HUDEP-2 (cell line): ENCODE data around the gene EXD3.
"Not testable (repeated sequence)": the region's sequence is repeated elsewhere in the genome, so short reads cannot be mapped to it uniquely, and the experiment has no call there.

ENCODE experiments used
- DNase-seq, 76 experiments: peaks; one replicate each; lab custom pipeline; 2025; ENCODE audit not compliant: unreplicated experiment in 76 of 76; lab: John Stamatoyannopoulos, UW

Gene EXD3

DNA sequence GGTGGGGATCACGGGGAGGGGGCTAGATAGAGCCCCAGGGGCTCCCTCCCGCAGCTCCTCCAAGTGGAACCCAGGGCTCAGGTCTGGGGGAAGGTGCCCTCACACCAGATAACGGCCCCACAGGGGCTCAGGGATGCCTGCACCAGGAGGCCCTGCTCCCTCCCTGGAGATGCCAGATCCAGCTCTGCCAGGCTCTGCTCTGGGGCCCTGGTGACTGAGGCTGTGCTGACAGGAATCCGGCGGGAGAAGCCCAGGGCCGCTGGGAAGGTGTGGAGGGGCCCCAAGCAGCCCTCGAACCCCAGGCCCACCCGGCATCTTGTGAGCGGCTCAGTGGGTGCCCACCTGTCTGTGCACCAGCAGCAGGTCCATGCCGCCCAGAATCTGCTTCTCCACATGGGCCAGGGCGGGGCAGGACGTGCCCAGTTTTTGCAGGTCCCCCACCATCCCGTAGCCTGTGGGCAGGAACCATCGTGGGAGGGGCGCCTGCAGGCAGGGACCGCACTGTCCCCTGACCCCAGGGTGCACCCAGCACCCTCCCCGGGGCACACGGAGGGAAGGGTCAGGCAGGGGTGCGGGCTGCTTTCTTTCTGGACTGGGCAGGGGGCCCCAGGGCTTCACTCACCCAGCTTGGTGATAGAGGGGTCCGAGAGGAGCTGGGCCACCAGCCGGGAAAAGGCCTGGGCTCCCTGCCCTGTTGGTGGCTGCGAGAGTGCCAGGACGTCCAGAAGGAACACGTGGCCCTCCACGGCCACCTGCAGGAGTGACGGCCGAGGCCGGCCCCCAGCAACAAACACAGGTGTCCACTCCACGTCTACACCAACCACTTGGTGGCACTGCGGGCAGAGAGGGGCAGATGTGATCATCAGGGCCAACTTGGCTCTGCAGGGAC is 72.0 kb downstream of the EXD3 start:
- no peak for DNase-seq

DNA sequence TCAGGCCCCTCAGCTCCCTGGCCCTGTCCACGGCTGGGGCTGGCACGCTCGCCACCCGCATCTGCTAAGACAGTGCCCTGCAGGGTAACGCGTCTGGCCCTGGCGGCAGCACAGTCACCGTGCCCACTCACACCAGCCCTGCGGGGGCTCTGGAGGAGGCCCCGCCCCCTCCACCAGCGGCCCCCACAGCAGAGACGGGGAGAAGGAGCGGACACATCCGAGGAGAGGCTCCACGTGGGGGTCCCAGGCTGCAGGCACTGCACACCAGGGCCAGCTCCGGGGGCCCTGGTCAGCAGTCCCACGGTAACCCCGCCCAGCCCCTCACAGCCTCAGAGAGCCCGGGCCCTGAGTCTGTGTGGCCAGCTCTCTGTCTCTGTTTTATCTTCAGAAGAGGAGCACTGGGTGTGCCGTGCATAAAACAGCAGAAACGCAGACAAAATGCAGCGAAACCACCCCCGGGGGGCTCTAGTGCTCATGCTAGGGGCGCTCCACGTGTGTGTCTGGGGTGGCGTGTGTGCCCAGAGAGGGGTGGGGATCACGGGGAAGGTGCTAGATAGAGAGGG is 73.4 kb downstream of the EXD3 start:
- no peak for DNase-seq

DNA sequence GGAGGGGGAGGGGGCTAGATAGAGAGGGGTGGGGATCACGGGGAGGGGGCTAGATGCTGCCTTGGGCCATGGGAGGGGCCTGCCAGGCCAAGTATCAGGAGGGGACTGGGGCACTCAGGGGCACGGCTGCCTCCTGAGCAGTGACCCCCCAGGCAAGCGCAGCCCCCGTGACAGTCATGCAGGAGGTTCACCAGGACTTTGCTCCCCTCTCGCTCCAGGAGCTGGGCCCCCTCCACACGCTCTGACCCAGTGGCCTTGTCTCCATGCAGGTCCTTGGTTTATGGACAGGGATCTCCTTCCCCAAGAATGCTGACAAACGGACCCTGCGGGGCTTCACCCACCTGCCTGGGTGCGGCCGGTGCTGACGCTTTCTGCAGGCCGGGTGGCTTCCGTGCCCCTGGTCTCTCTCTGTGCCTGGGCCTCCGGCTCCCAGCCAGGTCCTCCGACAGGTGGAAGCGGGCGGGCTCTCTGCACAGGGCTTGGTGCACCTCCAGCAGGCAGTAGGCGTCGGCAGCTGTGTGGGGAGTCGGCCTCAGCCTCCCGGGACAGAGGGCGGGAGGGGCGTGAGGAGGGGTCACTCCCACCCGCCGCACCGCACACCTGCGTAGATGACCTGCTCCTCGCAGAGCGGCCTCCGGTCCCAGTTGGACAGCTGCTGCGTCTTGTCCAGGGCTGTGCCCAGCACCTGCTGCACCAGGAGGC is 74.0 kb downstream of the EXD3 start:
- DNase-seq, result no peak

DNA sequence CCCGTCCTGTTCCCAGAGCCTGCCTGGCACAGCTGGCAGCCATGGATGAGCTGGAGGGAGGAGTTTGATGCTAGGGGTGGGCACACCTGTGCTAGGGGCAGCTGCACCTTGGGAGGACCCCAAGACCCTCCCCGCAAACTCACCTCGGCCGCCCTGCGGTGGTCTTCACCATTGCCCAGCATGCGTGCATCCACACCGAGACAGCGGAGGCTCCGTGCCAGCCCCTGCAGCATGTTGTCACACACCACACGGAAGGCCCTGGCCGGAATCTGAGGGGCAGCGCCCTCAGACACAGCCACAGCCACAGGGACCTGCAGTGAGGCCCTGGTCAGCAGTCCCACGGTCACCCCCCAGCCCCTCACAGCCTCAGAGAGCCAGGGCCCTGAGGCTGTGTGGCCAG is 75.0 kb downstream of the EXD3 start:
- DNase-seq, result no peak

DNA sequence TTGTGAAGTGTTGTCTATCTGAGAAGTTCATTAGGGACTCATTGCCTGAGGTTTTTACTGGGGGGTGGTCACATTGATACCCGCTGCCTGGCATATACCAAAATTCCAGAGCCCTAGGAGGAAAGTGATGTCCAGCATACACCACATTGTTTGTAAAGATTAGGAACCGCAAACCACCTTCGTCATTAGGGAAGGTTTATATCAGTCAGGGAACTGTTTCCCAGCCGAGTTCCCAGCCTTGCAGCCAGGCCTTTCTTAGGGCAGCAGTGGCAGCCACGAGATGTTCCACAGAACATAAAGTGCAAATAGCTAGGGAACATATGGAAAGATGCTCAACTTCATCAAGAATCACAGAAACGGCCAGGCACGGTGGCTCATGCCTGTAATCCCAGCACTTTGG is 80.5 kb downstream of the EXD3 start:
- no peak for DNase-seq

DNA sequence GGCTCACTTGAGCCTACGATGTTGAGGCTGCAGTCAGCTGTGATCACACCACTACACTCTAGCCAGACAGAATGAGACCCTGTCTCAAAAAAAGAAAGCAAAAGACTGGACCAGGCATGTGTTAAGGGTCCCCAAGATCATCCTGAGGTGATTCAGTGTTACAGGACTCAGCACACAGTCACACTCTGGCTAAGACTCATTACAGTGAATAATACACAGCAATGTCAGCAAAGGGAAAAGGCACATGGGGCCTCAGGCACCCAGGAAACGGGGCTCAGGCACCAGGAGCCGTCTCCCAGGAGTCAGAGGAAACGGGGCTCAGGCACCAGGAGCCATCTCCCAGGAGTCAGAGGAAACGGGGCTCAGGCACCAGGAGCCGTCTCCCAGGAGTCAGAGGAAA is 81.7 kb downstream of the EXD3 start:
- DNase-seq, result no peak

DNA sequence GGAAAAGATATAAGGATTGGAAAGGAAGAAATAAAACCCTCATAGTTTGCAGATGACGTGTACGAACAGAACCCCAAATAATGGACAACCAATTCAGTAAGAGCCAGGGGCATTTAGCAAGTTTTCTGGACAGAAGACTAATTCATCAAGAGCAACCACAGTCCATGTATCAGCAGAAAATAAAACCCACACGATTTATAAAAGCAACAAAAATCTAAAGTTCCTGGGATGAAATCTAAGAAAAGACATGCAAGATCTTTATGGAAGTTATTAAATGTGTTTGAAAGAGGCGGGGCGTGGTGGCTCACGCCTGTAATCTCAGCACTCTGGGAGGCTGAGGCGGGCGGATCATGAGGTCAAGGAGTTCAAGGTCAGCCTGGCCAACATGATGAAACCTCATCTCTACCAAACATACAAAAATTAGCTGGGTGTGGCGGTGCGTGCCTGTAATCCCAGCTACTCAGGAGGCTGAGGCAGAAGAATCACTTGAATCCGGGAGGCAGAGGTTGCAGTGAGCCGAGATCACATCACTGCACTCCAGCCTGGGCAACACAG is 83.0 kb downstream of the EXD3 start:
- not testable (repeated sequence) for DNase-seq

DNA sequence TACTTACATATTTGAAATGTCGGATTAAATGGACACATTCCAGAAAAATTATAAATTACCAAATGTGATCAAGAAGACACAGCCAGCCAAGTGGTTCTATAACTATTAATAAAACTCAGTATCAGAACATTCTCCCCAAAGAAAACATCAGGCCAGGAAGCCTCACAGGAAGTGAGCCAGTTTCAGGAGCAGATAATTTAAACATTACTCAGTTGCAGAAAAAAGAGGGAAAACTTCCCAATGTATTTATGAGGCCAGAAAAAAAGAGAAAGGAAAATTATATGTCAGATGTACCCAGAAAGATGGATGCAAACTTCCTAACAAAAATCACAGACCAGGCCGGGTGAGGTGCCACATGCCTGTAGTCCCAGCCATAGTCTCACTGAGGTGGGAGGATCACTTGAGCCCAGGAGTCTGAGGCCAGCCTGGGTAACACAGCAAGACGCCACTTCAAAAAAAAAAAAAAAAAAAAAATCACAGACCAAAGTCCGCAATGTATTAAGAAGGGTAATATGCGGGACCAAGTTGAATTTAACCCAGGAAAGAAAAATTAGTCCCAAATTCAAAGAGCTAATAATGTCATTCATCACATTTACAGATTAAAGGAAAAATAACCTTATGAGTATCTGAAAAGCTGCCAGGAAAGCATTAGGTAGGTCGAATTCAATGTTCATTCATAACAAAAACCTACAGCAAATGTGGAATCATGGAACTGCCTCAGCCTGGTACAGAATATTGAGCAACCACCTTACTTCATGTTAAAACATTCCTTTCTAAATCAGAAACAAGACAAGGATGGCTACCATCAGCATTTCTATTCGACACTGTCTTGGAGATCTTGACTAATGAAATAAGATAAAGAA is 83.7 kb downstream of the EXD3 start:
- DNase-seq, result no peak

DNA sequence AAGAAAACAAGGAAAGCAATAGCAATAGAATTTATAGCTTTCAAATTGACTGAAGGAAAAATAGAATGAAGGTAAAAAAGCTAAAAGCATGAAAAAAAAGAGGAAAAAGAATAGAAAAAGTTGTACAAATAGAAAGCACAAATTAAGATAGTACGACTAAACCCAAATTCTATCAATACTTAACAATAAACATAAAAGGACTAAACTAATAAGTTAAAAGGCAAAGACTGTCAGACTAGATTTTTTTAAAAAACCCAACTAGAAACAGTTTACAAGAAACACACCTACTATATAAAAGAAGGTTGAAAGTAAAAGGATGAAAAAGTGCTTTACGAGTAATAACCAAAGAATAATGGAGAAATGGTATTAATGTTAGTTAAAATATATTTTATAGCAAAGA is 86.2 kb downstream of the EXD3 start:
- DNase-seq, result no peak

DNA sequence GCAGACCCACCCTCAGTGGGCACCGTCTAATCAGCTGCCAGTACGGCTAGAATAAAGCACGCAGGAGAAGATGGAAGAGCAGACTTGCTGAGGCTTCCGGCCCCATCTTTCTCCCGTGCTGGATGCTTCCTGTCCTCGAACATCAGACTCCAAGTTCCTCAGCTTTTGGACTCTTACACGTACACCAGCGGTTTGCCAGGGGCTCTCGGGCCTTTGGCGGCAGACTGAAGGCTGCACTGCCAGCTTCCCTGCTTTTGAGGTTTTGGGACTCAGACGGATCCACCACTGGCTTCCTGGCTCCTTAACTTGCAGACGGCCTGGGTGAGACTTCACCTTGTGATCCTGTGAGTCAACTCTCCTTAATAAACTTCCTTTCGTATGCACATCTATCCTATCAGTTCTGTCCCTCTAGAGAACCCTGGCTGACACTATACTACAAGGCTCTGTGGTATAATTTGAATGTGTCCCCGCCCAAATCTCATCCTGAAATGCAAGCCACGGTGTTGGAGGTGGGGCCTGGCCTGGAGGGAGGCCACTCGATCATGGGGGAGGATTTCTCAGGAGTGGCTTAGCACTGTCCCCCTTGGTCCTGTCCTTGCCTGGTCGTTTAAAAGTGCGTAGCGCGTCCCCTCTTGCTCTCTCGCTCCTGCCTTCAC is 89.8 kb downstream of the EXD3 start:
- no peak for DNase-seq

DNA sequence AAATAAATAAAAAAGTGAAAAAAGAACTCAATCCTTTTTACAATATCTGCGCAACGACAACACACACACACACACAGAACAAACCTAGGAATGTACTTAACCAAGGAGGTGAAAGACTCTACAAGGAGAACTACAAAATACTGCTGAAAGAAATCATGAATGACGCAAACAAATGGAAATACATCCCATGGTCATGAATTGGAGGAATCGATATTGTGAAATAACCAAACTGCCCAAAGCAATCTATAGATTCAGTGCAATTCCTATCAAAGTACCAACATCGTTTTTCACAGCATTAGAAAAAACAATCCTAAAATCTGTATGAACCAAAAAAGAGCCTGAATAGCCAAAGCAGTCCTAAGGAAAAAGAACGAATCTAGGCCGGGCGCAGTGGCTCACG is 91.0 kb downstream of the EXD3 start:
- no peak for DNase-seq

DNA sequence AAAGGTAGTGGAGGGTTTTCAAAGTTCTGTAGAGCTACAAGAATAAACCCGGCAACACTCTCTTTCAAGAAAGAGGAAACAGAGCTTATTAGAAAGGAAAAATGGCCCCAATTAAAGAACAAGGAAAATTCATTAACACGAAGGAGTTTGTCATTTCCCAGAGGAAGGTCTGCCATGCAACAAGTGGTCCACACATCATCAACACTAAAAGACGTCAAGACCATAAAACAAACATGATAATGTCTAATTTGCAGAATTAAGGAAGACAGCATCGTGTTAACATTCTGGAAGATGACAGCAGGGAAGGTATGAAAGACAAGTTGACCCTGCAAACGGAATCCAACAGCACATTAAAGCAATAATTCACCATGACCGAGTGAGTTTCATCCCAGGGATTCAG is 92.3 kb downstream of the EXD3 start:
- no peak for DNase-seq

DNA sequence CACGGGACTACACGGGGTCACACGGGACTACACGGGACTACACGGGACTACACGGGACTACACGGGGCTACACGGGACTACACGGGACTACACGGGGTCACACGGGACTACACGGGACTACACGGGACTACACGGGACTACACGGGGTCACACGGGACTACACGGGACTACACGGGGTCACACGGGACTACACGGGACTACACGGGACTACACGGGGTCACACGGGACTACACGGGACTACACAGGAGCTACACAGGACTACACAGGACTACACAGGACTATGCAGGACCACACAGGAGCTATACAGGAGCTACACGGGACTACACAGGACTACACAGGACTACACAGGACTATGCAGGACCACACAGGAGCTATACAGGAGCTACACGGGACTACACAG is 93.4 kb downstream of the EXD3 start:
- DNase-seq, result not testable (repeated sequence)

DNA sequence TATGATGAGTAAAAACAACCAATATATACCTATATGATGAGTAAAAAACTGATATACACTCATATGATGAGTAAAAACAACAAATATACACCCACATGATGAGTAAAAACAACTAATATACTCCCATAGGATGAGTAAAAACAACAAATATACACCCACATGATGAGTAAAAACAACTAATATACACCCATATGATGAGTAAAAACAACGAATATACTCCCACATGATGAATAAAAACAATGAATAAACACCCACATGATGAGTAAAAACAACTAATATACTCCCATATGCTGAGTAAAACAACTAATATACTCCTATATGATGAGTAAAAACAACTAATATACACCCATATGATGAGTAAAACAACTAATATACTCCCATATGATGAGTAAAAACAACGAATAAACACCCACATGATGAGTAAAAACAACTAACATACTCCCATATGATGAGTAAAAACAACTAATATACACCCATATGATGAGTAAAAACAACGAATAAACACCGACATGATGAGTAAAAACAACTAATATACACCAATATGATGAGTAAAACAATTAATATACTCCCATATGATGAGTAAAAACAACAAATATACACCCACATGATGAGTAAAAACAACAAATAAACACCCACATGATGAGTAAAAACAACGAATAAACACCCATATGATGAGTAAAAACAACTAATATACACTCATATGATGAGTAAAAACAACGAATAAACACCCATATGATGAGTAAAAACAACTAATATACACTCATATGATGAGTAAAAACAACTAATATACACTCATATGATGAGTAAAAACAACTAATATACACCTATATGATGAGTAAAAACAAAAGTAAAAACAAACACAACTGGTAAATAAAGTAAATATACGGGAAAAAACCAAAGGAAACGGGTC is 95.1 kb downstream of the EXD3 start:
- DNase-seq, result not testable (repeated sequence)

DNA sequence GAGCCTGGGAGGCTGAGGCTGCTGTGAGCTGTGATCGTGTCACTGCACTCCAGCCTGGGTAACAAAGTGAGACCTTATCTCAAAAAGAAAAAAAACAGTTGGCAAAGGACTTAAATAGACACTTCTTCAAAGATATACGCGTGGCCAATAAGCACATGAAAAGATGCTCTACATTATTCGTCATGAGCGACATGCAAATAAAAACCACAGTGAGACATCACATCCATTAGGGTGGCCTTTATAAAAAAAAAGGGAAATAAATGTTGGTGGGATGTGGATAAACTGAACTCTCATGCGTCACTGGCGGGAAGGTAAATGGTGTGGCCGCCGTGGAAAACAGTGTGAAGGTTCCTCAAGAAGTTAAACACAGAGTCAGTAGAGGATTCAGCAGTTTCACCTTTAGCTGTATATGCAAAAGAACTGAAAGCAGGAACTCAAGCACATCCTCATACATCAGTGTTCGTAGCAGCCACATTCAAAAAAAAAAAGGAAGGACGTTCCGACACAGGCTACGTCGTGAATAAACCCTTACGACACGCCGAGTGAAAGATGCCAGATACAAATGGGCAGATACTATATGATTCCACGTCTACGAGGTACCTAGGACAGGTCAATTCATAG is 96.4 kb downstream of the EXD3 start:
- no peak for DNase-seq

DNA sequence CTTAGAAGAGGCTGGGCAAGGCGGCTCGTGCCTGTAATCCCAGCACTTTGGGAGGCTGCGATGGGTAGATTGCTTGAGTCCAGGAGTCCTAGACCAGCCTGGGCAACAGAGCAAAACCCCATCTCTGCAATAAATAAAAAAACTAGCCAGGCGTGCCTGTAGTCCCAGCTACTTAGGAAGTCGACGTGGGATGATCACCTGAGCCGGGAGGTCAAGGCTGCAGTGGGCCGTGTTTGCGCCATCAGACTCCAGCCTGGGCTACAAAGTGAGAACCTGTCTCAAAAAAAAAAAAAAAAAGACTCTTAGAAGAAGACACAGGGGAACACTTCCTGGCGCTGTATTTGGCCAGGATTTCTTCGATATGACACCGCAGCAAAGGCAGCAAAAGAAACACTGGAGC is 97.2 kb downstream of the EXD3 start:
- no peak for DNase-seq

DNA sequence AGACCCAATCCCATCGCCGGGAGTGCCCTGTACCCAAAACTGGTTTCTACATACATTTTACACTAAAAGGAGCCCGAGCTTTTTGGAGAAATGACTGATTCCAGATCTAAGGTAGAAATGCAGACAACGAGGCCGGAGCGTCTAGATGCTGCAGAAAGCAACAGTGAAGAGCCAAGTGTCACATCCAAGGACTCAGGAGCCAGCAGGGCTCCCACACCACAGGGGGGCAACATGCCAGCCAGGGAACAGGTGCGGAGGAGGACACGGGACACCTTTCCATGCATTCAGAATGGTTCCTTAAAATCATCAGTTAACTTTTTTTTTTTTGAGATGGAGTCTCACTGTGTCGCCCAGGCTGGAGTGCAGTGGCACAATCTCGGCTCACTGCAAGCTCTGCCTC is 97.8 kb downstream of the EXD3 start:
- no peak for DNase-seq

DNA sequence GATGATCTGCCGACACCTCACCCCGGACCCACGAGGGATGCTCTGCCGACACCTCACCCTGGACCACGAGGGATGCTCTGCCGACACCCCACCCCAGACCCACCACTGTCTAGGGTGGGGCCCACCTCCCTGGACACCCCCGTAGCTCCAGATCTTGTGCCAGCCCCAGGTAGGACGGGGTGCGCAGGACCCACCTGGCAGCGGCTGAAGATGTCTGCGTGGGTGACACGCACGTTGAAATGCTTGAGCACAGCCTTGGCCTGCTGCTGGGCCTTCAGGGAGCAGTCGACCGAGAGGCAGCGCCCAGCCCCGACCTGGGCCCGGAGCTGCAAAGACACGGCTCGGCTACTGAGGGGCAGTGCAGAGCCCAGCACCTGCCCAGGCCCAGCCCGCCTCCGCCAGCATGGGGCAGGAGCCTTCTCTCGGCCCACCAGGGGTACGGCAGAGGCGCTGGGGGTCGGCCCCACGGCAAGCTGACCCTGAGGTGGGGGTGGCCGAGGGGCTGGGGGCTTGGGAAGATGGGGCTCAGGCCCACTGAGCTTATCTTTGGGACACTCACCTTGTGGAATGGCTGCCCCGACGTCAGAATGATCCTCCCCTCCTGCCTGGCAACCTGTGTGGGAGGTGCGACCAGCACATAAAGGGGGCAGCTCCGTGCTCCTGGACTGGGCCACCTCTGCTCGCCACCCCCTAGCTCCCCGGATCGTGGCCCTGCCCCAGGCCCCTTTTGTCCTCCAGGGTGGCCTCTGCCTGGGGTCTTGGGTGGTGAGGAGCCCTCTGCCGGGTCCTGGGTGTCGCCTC is 99.2 kb downstream of the EXD3 start:
- DNase-seq, result no peak
